Measurements from ENCODE around the gene GRID1. TPM values are rescaled to one million over a fixed set of nuclear protein-coding genes. Genes with fewer than 3 reads are reported as not detected.
A peak's percentile ranks its signal among the peaks of the same experiment; 100 is the strongest.

The GRID1 gene
- total RNA-seq, 1 donor from 2014 or later: 1.4 TPM

DNA sequence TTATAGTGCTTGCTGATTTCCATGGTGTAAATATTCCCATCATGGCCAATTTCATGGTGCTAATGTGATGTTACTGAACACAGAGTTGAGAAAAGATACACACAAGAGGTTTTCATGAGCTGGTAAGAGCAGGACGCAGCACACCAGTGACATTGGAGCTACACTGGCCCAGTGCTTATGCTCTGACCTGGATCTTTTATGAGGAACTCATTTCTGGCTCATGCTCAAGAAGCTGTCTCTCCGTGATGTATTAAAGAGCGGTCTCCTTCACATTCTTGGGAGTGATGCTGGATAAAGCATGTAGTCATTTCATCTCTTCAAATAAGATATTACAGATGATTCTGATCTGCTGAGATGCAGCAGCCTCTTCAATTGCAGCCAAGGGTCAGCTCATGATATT lies 785.2 kb downstream of the GRID1 start:
- no peak for DNase-seq

DNA sequence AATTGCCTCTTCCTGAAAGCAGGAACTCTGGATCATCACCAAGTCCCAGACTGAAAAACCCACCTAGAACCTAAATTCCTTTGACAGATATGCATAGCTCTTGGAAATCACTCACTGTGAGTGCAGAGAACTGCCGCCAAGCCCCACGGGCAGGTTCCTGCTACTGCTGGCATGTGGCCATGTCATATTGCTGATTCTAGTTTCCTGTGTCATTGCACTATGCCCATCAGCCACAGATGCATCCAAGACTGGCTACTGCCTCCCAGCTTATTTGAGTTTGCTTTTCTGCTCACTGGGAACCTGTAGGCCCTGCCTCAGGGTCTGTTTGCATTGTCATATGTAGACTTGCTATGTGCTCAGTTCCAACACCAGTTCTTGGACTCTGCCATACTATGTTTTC lies 786.0 kb downstream of the GRID1 start:
- DNase-seq: no peak

DNA sequence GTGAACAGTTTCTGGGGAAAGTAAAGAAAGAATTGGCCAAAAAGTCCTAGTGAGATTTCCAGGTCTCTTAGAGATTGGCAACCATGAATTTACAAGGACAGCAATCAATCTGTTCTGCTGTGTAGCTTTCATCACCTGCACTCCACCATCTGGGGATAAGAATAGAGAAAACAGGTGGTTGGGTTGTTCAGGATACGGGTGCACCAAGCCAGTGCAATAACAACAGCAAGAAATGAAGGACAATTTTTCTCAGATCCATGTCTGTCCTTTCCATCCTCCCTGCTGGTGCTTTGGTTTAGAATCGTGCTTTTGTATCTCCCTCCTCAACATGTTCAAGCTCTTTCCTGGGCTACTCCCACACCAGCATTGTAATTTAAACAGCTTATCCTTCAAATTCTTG lies 787.7 kb downstream of the GRID1 start:
- DNase-seq: peak; percentile 12

DNA sequence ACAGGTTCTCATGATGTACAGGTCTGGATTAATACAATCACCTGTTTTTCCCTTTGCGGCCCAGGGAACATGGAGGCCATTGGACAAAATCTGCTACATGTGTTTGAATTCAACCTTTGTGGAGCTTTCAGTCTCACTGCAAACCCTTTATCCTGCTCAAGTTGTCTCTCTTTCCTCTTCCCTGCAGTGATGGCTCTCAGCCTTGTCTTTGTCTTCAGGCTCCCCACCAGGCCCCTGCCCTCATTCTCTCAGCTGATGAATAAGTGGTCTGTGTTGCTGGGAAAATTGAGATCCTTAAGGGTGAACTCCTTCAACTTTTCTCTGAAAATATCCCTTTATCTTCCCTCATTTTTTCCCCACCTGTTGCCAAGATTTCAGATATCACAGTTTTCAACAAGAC lies 791.2 kb downstream of the GRID1 start:
- no peak for DNase-seq

DNA sequence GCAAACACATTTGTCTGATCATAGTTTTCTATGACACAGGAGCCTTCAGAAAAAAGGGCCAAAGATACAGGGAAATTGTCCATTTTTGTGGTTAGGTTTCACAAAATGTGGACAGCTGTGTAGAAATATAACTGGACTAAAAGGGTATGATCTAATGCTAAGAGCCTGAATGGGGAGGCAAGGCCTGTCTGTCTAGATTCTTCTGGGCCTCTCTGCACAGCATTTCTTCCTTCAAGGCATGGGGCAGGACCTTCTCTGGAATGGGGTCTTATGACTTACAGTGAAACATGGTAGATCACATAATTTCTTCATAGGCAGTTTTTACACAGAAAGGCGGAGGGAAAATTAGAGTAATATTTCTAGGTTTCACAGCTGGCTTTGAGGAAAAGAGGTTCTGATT lies 795.7 kb downstream of the GRID1 start:
- DNase-seq: no peak

DNA sequence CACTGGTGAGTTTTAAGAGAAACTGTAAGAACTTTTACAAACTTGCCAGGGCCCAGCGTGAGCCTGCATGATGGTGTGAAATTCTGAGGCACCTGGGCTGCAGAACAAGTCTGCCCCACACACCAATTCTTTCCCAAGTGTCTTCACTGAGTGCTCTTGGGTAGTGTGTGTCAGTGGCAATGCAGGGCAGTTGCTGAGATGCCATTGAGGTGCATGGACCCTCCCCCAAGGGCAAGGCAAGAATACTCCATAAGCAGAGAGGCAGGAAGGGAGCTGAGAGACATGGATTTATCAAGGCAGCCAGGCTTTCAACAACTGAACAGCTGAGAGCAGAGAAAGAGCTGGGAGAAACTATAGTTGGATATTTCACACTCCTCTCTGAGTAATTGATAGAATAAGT lies 801.2 kb downstream of the GRID1 start:
- DNase-seq: peak; percentile 65

DNA sequence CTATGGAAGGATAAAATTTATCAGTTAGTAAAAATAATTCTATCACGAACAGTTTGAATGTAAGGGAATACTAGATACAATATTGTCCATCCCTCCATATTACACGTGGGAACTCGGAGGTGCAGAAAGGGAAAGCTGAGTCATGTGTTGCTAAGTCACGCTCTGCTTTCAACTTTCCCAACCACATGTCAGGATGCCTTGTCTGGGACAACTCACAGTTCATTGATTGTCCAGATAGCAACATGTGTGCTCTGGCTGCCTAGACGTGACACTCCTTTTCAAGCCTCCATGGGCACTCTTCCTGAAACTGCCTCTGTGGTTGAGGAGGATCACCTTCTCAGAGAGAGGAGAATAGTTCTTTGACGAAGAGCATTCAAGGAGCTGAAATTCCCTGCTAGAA lies 808.1 kb downstream of the GRID1 start:
- no peak for DNase-seq

DNA sequence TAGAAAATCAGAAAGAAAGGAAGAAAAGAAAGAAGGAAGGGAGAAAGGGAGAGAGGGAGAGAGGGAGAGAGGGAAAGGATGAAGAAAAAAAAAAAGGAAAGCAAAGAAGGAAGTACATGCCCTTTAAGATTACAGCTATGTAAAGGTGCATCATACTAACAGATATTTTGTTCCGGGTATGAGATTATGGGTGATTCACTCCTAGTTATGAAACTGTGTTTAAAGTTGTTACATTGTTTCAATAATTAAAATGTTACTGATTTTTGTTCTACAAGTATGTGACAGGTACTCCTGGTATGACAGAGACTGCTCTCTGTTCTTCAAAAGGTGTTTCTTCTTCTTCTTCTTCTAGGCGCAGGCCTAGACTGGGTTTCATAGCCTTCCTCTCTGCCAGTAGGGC lies 808.9 kb downstream of the GRID1 start:
- no peak for DNase-seq

DNA sequence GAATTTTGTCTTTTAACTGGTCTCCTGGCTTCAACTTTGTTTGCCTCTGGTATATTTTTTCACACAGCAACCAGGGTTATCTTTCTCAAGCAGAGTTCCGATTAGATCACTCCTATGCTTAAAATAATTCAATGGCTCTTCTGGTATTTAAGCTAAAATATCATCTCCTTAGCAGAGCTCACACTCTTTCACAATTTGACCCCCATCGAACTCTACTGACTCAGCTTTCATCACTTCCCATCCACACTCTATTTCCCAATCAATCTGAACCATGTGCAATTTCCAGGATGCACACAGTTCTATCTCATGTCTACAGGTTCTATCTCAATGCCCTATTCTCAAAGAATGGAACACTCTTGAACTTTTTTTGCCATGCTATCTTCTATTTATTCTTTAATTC lies 809.5 kb downstream of the GRID1 start:
- DNase-seq: no peak

Small RNAs within 50 kb of the gene (small RNA-seq; reads per million reads assigned to genes)
- 0.05 reads per million for gene MIR346 (ENCODE audit: low replicate concordance)
- gene RF02271 (ENCODE audit: low replicate concordance): not detected
- gene RN7SKP238 (ENCODE audit: low replicate concordance): not detected
- gene RNA5SP322 (ENCODE audit: low replicate concordance): not detected

Other genes with a start within 250 kb of the GRID1 start
- 58.3 TPM for gene WAPL, start 155.0 kb upstream of the GRID1 start, total RNA-seq